GM23338 (cell line): ENCODE results near the gene ADGRG2. TPM values are rescaled to one million over a fixed set of nuclear protein-coding genes. Genes with fewer than 3 reads are reported as not detected.

Experiments used
- ATAC-seq: fragments of 200-7000 bp; cut with Tn5 transposase; 3 replicates; pipeline ENCODE4 v1.9.1; 2020
- DNase-seq: peaks from one replicate; pipeline ENCODE4 v3.0.0-alpha.2; 2015; ENCODE audit warnings: low spot score
- H2AFZ ChIP-seq: fragments of 200-600 bp; sonication (generic); 2 replicates; pipeline ENCODE4 v1.8.0; 2016; ENCODE audit warnings: antibody characterized with exemption, mild to moderate bottlenecking, moderate library complexity
- H3F3A ChIP-seq: fragments of 200-600 bp; sonication (generic); replicated peaks from 2 replicates; pipeline ENCODE4 v1.8.0; 2017; ENCODE audit warnings: antibody characterized with exemption, mixed run types, low read depth
- H3K27ac ChIP-seq: fragments of 200-600 bp; sonication (generic); 2 replicates; pipeline ENCODE4 v1.6.1; 2016; ENCODE audit warnings: low read depth
- H3K27me3 ChIP-seq: fragments of 200-600 bp; sonication (generic); 2 replicates; pipeline ENCODE4 v1.8.0; 2016; ENCODE audit warnings: mild to moderate bottlenecking, mixed run types, moderate library complexity; ENCODE audit not compliant: insufficient read depth
- H3K36me3 ChIP-seq: fragments of 200-600 bp; sonication (generic); 2 replicates; pipeline ENCODE4 v1.8.0; 2016; ENCODE audit warnings: mild to moderate bottlenecking; ENCODE audit not compliant: insufficient read depth
- H3K4me1 ChIP-seq: fragments of 200-600 bp; sonication (generic); 2 replicates; pipeline ENCODE4 v1.8.0; 2016; ENCODE audit warnings: mild to moderate bottlenecking, moderate library complexity; ENCODE audit not compliant: insufficient read depth
- H3K4me2 ChIP-seq: fragments of 200-600 bp; sonication (generic); 2 replicates; pipeline ENCODE4 v1.7.1; 2017; ENCODE audit warnings: mixed run types
- H3K4me3 ChIP-seq: fragments of 200-600 bp; sonication (generic); 2 replicates; pipeline ENCODE4 v1.6.1; 2016; ENCODE audit warnings: mixed run types
- H3K79me2 ChIP-seq: fragments of 200-600 bp; sonication (generic); replicated peaks from 2 replicates; pipeline ENCODE4 v1.8.0; 2017; ENCODE audit warnings: mild to moderate bottlenecking; ENCODE audit not compliant: insufficient read depth
- H3K9me2 ChIP-seq: fragments of 200-600 bp; sonication (generic); 2 replicates; pipeline ENCODE4 v1.8.0; 2017; ENCODE audit not compliant: insufficient read depth
- H4K20me1 ChIP-seq: fragments of 200-600 bp; sonication (generic); replicated peaks from 2 replicates; pipeline ENCODE4 v1.8.0; 2017; ENCODE audit warnings: mild to moderate bottlenecking; ENCODE audit not compliant: insufficient read depth
- H3K27ac Mint-ChIP-seq: 2 replicates; pipeline ENCODE4 v1.8.0; 2020; ENCODE audit warnings: inconsistent platforms, mild to moderate bottlenecking, moderate library complexity, mixed read lengths
- H3K27me3 Mint-ChIP-seq: 3 replicates; pipeline ENCODE4 v1.8.0; 2022; ENCODE audit warnings: low read depth, mild to moderate bottlenecking, moderate library complexity, mixed read lengths, inconsistent platforms; ENCODE audit not compliant: insufficient read depth, poor library complexity
- H3K36me3 Mint-ChIP-seq: 3 replicates; pipeline ENCODE4 v1.8.0; 2021; ENCODE audit warnings: low read depth, mild to moderate bottlenecking, inconsistent platforms, moderate library complexity, mixed read lengths
- H3K4me1 Mint-ChIP-seq: 3 replicates; pipeline ENCODE4 v1.8.0; 2020; ENCODE audit warnings: mild to moderate bottlenecking, inconsistent platforms, mixed read lengths
- H3K4me3 Mint-ChIP-seq: 3 replicates; pipeline ENCODE4 v1.8.0; 2021; ENCODE audit warnings: moderate library complexity, mild to moderate bottlenecking, inconsistent platforms, mixed read lengths
- H3K9me3 Mint-ChIP-seq: 3 replicates; pipeline ENCODE4 v1.8.0; 2020; ENCODE audit warnings: moderate library complexity, mild to moderate bottlenecking, inconsistent platforms, mixed read lengths
- CREB1 ChIP-seq: fragments of 250-450 bp; sonication (Bioruptor Pico); IDR thresholded peaks from 2 replicates; pipeline ENCODE4 v1.5.0; 2020; ENCODE audit warnings: low read depth, mild to moderate bottlenecking, moderate library complexity
- EZH2 ChIP-seq: fragments of 200-600 bp; sonication (generic); IDR thresholded peaks from one replicate; pipeline ENCODE4 v1.8.0; 2017; ENCODE audit warnings: antibody characterized with exemption, mild to moderate bottlenecking, low read depth; ENCODE audit not compliant: unreplicated experiment
- EZH2phosphoT487 ChIP-seq: fragments of 200-600 bp; sonication (generic); IDR thresholded peaks from one replicate; pipeline ENCODE4 v1.8.1; 2018; ENCODE audit warnings: antibody characterized with exemption; ENCODE audit not compliant: unreplicated experiment
- JUNB ChIP-seq: IDR thresholded peaks from one replicate; pipeline ENCODE4 v1.6.1; 2016; ENCODE audit warnings: antibody characterized with exemption; ENCODE audit not compliant: unreplicated experiment
- NANOG ChIP-seq: IDR thresholded peaks from 2 replicates; pipeline ENCODE4 v1.6.1; 2016; ENCODE audit warnings: antibody characterized with exemption, borderline replicate concordance
- POLR2AphosphoS5 ChIP-seq: IDR thresholded peaks from 2 replicates; pipeline ENCODE4 v1.6.1; 2016; ENCODE audit warnings: antibody characterized with exemption, low read depth
- STAT1 ChIP-seq: IDR thresholded peaks from one replicate; pipeline ENCODE4 v1.6.1; 2016; ENCODE audit warnings: antibody characterized with exemption; ENCODE audit not compliant: unreplicated experiment
- ZNF114 ChIP-seq: fragments of 250-450 bp; sonication (Bioruptor Pico); IDR thresholded peaks from 2 replicates; pipeline ENCODE4 v1.5.0; 2020; ENCODE audit warnings: mild to moderate bottlenecking, moderate library complexity
- ZNF331 ChIP-seq: fragments of 250-450 bp; sonication (Bioruptor Pico); IDR thresholded peaks from 2 replicates; pipeline ENCODE4 v1.5.0; 2020; ENCODE audit warnings: low read depth, mild to moderate bottlenecking, moderate library complexity
- polyA plus RNA-seq: library from polyadenylated mRNA; unstranded; fragments of >200 nt; fragmentation: Nextera tagmentation; extraction: Ambion mirVana; gene quantifications from 2 replicates; pipeline ENCODE4 v1.2.1, GENCODE V29; 2016
- total RNA-seq: library from RNA; depleted of rRNA; stranded (reverse); fragments of >200 nt; shearing (Covaris generic); gene quantifications from 2 replicates; pipeline ENCODE4 v1.2.3, GENCODE V29; 2014
- TF ChIP-seq, protein P1 (sequence below), 2 experiments: fragments of 200-600 bp in 1 of 2; sonication (generic) in 1 of 2; conservative IDR thresholded peaks; 2 replicates each; pipeline versions ENCODE4 v1.5.1 to v1.6.1; 2016 to 2017; ENCODE audit warnings: antibody characterized with exemption in 2 of 2, low read depth in 2 of 2, mild to moderate bottlenecking in 2 of 2, moderate library complexity in 1 of 2
- TF ChIP-seq, protein P2 (sequence below): fragments of 250-450 bp; sonication (Bioruptor Pico); IDR thresholded peaks from 2 replicates; pipeline ENCODE4 v1.5.0; 2020; ENCODE audit warnings: mild to moderate bottlenecking, moderate library complexity
- TF ChIP-seq, protein P3 (sequence below): IDR thresholded peaks from 2 replicates; pipeline ENCODE4 v1.6.1; 2016; ENCODE audit warnings: antibody characterized with exemption
- TF ChIP-seq, protein P4 (sequence below): IDR thresholded peaks from one replicate; pipeline ENCODE4 v1.6.1; 2018; ENCODE audit warnings: antibody characterized with exemption; ENCODE audit not compliant: unreplicated experiment

ADGRG2 gene
- total and polyA plus RNA-seq, 2 experiments from 2014 or later = 4.0 to 10.8 TPM

DNA sequence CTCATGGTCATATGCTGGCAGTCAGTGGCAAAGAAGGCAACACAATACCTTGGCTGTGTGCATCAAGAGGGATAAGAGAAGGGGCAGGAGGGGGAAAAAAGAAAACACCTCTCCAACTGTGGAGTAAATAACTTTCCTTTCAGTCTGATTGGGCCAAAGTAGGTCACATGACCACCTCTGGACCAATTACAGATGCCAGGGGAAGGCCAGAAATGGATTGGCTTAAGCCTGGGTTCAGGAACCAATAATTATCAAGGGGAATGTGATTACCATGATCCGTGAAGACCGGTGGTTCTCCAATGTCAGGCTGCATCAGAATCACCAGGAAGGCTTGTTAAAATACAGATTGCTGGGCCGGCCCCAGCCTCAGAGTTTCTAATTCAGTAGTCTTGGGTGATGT, 7.4 kb upstream of the ADGRG2 start:
- Histone ChIP-seq H3K79me2 (no peaks in the 10 kb centered on the region), H4K20me1 (no peaks in the 10 kb centered on the region), H3K27ac (no peak overlapping the region), H3K4me1 (no peaks in the 10 kb centered on the region), H3K9me2 (no peaks in the 10 kb centered on the region), H3K27me3 (no peaks in the 10 kb centered on the region), H3K4me3 (no peak overlapping the region), H3F3A (no peaks in the 10 kb centered on the region), H2AFZ (no peak overlapping the region), H3K36me3 (no peaks in the 10 kb centered on the region), H3K4me2 (no peak overlapping the region)
- no peak overlapping the region for H3K4me3 Mint-ChIP-seq
- peaks cover 6% of the 10 kb centered on the region for H3K27me3 Mint-ChIP-seq
- no peak for TF ChIP-seq POLR2AphosphoS5
- no peak for TF ChIP-seq NANOG
- TF ChIP-seq STAT1 = no peak
- no peak for TF ChIP-seq JUNB
- TF ChIP-seq, protein P1, sequence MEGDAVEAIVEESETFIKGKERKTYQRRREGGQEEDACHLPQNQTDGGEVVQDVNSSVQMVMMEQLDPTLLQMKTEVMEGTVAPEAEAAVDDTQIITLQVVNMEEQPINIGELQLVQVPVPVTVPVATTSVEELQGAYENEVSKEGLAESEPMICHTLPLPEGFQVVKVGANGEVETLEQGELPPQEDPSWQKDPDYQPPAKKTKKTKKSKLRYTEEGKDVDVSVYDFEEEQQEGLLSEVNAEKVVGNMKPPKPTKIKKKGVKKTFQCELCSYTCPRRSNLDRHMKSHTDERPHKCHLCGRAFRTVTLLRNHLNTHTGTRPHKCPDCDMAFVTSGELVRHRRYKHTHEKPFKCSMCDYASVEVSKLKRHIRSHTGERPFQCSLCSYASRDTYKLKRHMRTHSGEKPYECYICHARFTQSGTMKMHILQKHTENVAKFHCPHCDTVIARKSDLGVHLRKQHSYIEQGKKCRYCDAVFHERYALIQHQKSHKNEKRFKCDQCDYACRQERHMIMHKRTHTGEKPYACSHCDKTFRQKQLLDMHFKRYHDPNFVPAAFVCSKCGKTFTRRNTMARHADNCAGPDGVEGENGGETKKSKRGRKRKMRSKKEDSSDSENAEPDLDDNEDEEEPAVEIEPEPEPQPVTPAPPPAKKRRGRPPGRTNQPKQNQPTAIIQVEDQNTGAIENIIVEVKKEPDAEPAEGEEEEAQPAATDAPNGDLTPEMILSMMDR (conservative IDR thresholded peaks at IDR 0.05; ENCODE audit: low read depth in 2 of 2) = no peak
- TF ChIP-seq, protein P2, sequence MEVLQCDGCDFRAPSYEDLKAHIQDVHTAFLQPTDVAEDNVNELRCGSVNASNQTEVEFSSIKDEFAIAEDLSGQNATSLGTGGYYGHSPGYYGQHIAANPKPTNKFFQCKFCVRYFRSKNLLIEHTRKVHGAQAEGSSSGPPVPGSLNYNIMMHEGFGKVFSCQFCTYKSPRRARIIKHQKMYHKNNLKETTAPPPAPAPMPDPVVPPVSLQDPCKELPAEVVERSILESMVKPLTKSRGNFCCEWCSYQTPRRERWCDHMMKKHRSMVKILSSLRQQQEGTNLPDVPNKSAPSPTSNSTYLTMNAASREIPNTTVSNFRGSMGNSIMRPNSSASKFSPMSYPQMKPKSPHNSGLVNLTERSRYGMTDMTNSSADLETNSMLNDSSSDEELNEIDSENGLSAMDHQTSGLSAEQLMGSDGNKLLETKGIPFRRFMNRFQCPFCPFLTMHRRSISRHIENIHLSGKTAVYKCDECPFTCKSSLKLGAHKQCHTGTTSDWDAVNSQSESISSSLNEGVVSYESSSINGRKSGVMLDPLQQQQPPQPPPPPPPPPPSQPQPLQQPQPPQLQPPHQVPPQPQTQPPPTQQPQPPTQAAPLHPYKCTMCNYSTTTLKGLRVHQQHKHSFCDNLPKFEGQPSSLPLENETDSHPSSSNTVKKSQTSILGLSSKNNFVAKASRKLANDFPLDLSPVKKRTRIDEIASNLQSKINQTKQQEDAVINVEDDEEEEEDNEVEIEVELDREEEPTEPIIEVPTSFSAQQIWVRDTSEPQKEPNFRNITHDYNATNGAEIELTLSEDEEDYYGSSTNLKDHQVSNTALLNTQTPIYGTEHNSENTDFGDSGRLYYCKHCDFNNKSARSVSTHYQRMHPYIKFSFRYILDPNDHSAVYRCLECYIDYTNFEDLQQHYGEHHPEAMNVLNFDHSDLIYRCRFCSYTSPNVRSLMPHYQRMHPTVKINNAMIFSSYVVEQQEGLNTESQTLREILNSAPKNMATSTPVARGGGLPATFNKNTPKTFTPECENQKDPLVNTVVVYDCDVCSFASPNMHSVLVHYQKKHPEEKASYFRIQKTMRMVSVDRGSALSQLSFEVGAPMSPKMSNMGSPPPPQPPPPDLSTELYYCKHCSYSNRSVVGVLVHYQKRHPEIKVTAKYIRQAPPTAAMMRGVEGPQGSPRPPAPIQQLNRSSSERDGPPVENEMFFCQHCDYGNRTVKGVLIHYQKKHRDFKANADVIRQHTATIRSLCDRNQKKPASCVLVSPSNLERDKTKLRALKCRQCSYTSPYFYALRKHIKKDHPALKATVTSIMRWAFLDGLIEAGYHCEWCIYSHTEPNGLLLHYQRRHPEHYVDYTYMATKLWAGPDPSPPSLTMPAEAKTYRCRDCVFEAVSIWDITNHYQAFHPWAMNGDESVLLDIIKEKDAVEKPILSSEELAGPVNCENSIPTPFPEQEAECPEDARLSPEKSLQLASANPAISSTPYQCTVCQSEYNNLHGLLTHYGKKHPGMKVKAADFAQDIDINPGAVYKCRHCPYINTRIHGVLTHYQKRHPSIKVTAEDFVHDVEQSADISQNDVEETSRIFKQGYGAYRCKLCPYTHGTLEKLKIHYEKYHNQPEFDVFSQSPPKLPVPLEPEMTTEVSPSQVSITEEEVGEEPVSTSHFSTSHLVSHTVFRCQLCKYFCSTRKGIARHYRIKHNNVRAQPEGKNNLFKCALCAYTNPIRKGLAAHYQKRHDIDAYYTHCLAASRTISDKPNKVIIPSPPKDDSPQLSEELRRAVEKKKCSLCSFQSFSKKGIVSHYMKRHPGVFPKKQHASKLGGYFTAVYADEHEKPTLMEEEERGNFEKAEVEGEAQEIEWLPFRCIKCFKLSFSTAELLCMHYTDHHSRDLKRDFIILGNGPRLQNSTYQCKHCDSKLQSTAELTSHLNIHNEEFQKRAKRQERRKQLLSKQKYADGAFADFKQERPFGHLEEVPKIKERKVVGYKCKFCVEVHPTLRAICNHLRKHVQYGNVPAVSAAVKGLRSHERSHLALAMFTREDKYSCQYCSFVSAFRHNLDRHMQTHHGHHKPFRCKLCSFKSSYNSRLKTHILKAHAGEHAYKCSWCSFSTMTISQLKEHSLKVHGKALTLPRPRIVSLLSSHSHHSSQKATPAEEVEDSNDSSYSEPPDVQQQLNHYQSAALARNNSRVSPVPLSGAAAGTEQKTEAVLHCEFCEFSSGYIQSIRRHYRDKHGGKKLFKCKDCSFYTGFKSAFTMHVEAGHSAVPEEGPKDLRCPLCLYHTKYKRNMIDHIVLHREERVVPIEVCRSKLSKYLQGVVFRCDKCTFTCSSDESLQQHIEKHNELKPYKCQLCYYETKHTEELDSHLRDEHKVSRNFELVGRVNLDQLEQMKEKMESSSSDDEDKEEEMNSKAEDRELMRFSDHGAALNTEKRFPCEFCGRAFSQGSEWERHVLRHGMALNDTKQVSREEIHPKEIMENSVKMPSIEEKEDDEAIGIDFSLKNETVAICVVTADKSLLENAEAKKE (CRISPR knock-in tag) = no peak
- TF ChIP-seq, protein P3, sequence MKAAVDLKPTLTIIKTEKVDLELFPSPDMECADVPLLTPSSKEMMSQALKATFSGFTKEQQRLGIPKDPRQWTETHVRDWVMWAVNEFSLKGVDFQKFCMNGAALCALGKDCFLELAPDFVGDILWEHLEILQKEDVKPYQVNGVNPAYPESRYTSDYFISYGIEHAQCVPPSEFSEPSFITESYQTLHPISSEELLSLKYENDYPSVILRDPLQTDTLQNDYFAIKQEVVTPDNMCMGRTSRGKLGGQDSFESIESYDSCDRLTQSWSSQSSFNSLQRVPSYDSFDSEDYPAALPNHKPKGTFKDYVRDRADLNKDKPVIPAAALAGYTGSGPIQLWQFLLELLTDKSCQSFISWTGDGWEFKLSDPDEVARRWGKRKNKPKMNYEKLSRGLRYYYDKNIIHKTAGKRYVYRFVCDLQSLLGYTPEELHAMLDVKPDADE = no peak
- no peak for TF ChIP-seq EZH2
- TF ChIP-seq ZNF114 = no peak
- TF ChIP-seq, protein P4, sequence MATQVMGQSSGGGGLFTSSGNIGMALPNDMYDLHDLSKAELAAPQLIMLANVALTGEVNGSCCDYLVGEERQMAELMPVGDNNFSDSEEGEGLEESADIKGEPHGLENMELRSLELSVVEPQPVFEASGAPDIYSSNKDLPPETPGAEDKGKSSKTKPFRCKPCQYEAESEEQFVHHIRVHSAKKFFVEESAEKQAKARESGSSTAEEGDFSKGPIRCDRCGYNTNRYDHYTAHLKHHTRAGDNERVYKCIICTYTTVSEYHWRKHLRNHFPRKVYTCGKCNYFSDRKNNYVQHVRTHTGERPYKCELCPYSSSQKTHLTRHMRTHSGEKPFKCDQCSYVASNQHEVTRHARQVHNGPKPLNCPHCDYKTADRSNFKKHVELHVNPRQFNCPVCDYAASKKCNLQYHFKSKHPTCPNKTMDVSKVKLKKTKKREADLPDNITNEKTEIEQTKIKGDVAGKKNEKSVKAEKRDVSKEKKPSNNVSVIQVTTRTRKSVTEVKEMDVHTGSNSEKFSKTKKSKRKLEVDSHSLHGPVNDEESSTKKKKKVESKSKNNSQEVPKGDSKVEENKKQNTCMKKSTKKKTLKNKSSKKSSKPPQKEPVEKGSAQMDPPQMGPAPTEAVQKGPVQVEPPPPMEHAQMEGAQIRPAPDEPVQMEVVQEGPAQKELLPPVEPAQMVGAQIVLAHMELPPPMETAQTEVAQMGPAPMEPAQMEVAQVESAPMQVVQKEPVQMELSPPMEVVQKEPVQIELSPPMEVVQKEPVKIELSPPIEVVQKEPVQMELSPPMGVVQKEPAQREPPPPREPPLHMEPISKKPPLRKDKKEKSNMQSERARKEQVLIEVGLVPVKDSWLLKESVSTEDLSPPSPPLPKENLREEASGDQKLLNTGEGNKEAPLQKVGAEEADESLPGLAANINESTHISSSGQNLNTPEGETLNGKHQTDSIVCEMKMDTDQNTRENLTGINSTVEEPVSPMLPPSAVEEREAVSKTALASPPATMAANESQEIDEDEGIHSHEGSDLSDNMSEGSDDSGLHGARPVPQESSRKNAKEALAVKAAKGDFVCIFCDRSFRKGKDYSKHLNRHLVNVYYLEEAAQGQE = no peak
- TF ChIP-seq CREB1 (CRISPR knock-in tag) = no peak
- TF ChIP-seq EZH2phosphoT487 = no peak
- no peak for TF ChIP-seq ZNF331 (CRISPR knock-in tag)
- no peaks in the 10 kb centered on the region for H3K36me3 Mint-ChIP-seq
- H3K4me1 Mint-ChIP-seq = peaks cover 1% of the 10 kb centered on the region; the same call in 2 of the 3 replicates
- DNase-seq (no peak), ATAC-seq (no peak)
- no peak overlapping the region for H3K27ac Mint-ChIP-seq
- no peaks in the 10 kb centered on the region; the same call in 2 of the 3 replicates for H3K9me3 Mint-ChIP-seq
